HUES64 (cell line): ENCODE measurements around the gene MGME1.

Experiments
- H3K27ac ChIP-seq: 2 replicates; pipeline ENCODE4 v1.7.0; 2013; ENCODE audit warnings: low read depth, low read length, inconsistent platforms
- H3K27me3 ChIP-seq: 2 replicates; pipeline ENCODE4 v1.6.1; 2013; ENCODE audit warnings: mild to moderate bottlenecking, low read length; ENCODE audit not compliant: insufficient read depth
- H3K36me3 ChIP-seq: 2 replicates; pipeline ENCODE4 v1.6.1; 2013; ENCODE audit warnings: mild to moderate bottlenecking, low read length; ENCODE audit not compliant: insufficient read depth
- H3K4me1 ChIP-seq: 2 replicates; pipeline ENCODE4 v1.6.1; 2013; ENCODE audit warnings: mild to moderate bottlenecking, low read length, moderate library complexity; ENCODE audit not compliant: insufficient read depth
- H3K4me3 ChIP-seq: 2 replicates; pipeline ENCODE4 v1.5.1; 2013; ENCODE audit warnings: mild to moderate bottlenecking, low read length, moderate library complexity
- H3K9ac ChIP-seq: 2 replicates; pipeline ENCODE4 v1.6.1; 2013; ENCODE audit warnings: mild to moderate bottlenecking, low read depth, low read length
- H3K9me3 ChIP-seq: 2 replicates; pipeline ENCODE4 v1.6.1; 2013; ENCODE audit warnings: low read depth, low read length; ENCODE audit not compliant: insufficient read depth
- WGBS: fragments of 150-250, 120-280 bp; methylation state at CpG from one replicate; pipeline ENCODE4 v1.1.7; 2013; ENCODE audit warnings: missing lambda C conversion rate; 5-methylcytosine and 5-hydroxymethylcytosine counted together

Gene MGME1

GRCh38 chr20:18031888-18032509 lies 63.2 kb downstream of the MGME1 start:
- Histone ChIP-seq H3K36me3 (no peaks in the 10 kb centered on the region), H3K9me3 (no peaks in the 10 kb centered on the region), H3K27ac (no peak overlapping the region), H3K27me3 (no peaks in the 10 kb centered on the region), H3K9ac (no peak overlapping the region), H3K4me1 (peaks cover 5% of the 10 kb centered on the region; the same call in 1 of the 2 replicates), H3K4me3 (no peak overlapping the region)
- WGBS: 93% methylated on average over 6 of the region's 7 CpGs

GRCh38 chr20:18032977-18033892 lies 64.4 kb downstream of the MGME1 start:
- no peaks in the 10 kb centered on the region for H3K9me3 ChIP-seq
- no peak overlapping the region for H3K4me3 ChIP-seq
- H3K36me3 ChIP-seq: no peaks in the 10 kb centered on the region
- H3K9ac ChIP-seq: no peak overlapping the region
- H3K27ac ChIP-seq: peak overlapping the region; percentile 20; the same call in 1 of the 2 replicates
- 78% methylated on average over 17 of the region's 17 CpGs for WGBS
- peaks cover 5% of the 10 kb centered on the region; the same call in 1 of the 2 replicates for H3K4me1 ChIP-seq
- H3K27me3 ChIP-seq: no peaks in the 10 kb centered on the region

GRCh38 chr20:18034039-18034438 lies 65.2 kb downstream of the MGME1 start:
- peaks cover 5% of the 10 kb centered on the region; the same call in 1 of the 2 replicates for H3K4me1 ChIP-seq
- 75% methylated on average over 5 of the region's 5 CpGs for WGBS
- no peaks in the 10 kb centered on the region for H3K9me3 ChIP-seq
- no peaks in the 10 kb centered on the region for H3K36me3 ChIP-seq
- no peak overlapping the region for H3K4me3 ChIP-seq
- H3K27me3 ChIP-seq: no peaks in the 10 kb centered on the region
- H3K9ac ChIP-seq: no peak overlapping the region
- H3K27ac ChIP-seq: no peak overlapping the region

- WGBS: 93% methylated on average over 5 of the region's 5 CpGs
- Histone ChIP-seq H3K9me3 (no peaks in the 10 kb centered on the region), H3K4me1 (no peaks in the 10 kb centered on the region), H3K4me3 (no peak overlapping the region), H3K27me3 (no peaks in the 10 kb centered on the region), H3K9ac (no peak overlapping the region), H3K36me3 (0 out of 2 replicates have a peak, but pooled peaks cover 6% of the 10 kb centered on the region), H3K27ac (no peak overlapping the region)
These were observed 70.2 kb downstream of the MGME1 start for GRCh38 chr20:18039063-18039462.
